ENCODE measurements around the gene ITSN2. TPM values are rescaled to one million over a fixed set of nuclear protein-coding genes. Genes with fewer than 3 reads are reported as not detected.

ITSN2 gene
- total RNA-seq, 1 experiment from 2014 or later = 126 TPM

DNA sequence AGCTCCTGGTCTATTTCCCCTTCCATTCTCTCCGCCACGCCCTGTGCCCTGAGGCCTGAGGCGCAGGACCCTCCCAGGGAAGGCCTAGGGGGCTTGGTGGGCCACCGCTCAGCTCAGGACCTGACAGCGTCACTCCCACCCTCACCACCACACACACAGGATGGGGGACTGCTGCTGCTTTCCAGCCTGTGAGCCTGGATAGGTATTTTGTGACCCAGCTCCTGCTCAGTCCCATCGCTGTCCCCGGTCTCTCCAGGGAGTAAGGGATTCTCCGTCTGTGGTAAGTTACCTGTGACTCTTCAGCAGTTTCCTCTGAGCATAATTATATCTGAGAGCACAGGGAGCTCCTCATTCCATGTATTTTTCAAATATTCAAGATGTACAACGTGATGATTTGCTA lies 169.2 kb downstream of the ITSN2 start:
- Histone ChIP-seq H3K79me2 (ENCODE audit: low read length) (no peaks in the 10 kb centered on the region), H3K27me3 (ENCODE audit: low read length) (no peaks in the 10 kb centered on the region), H3K4me1 (ENCODE audit: low read length) (no peaks in the 10 kb centered on the region), H3K36me3 (ENCODE audit: insufficient read depth, low read length) (no peaks in the 10 kb centered on the region), H3K9me2 (replicated peaks; ENCODE audit: insufficient read depth, low read length) (no peaks in the 10 kb centered on the region), H4K20me1 (ENCODE audit: insufficient read depth, low read depth, low read length) (no peaks in the 10 kb centered on the region), H3K9me3 (ENCODE audit: low read length) (no peaks in the 10 kb centered on the region), H3K9ac (ENCODE audit: low read length) (no peak overlapping the region), H3K4me2 (ENCODE audit: low read depth, low read length, poor library complexity, severe bottlenecking) (no peak overlapping the region), H3K27ac (ENCODE audit: low read length) (no peak overlapping the region), H3K4me3 (ENCODE audit: low read length) (no peak overlapping the region), H2AFZ (ENCODE audit: low read length) (no peak overlapping the region)
- no peak for DNase-seq

DNA sequence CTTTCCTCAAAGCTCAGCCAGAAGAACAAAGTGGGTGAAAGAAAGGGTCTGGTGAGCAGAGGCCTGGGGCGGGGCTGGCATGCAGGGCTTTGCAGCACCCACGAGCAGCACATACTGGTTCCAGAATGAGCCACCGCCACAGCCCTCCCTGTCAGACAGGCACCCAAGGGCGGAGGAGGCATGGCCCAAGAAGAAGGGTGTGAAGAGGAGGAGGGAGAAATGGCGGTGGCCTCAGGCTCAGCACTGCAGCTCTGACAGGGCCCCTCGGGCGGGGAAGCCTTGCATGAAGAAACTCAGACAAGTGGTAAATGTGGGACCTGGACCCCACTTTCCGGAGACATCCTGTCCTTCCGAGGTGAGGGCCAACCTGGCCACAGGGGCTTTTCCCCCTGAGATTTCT lies 169.8 kb downstream of the ITSN2 start:
- H3K4me3 ChIP-seq (ENCODE audit: low read length) = no peak overlapping the region
- no peaks in the 10 kb centered on the region for H3K36me3 ChIP-seq (ENCODE audit: insufficient read depth, low read length)
- H3K4me1 ChIP-seq (ENCODE audit: low read length) = no peaks in the 10 kb centered on the region
- no peak overlapping the region for H2AFZ ChIP-seq (ENCODE audit: low read length)
- H3K9me3 ChIP-seq (ENCODE audit: low read length) = no peaks in the 10 kb centered on the region
- no peak overlapping the region for H3K9ac ChIP-seq (ENCODE audit: low read length)
- DNase-seq = no peak
- H3K9me2 ChIP-seq (replicated peaks; ENCODE audit: insufficient read depth, low read length) = no peaks in the 10 kb centered on the region
- no peaks in the 10 kb centered on the region for H3K27me3 ChIP-seq (ENCODE audit: low read length)
- H3K27ac ChIP-seq (ENCODE audit: low read length) = no peak overlapping the region
- H3K79me2 ChIP-seq (ENCODE audit: low read length) = no peaks in the 10 kb centered on the region
- H4K20me1 ChIP-seq (ENCODE audit: insufficient read depth, low read depth, low read length) = no peaks in the 10 kb centered on the region
- no peak overlapping the region for H3K4me2 ChIP-seq (ENCODE audit: low read depth, low read length, poor library complexity, severe bottlenecking)

DNA sequence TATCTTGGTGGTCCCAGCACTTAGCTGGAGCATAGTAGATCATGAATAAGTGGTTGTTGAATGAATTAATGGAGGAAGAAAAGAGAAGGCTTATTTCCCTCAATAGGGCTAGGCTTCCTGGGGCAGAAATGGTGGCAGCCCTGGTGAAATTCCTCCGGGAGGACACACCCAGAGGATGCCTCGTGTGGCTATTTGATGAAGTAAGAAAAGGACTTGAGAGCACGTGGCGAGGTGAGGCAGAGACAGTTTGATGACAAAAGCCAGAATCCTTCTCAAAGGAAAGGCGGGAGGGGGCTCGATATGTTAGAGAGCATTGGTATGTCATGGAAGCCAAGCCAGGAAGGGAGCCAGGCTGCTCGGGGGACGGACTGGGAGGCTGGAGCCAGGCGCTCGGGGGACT lies 170.8 kb downstream of the ITSN2 start:
- H2AFZ ChIP-seq (ENCODE audit: low read length) = no peak overlapping the region
- H3K9me2 ChIP-seq (replicated peaks; ENCODE audit: insufficient read depth, low read length) = no peaks in the 10 kb centered on the region
- H3K9me3 ChIP-seq (ENCODE audit: low read length) = no peaks in the 10 kb centered on the region
- no peaks in the 10 kb centered on the region for H3K27me3 ChIP-seq (ENCODE audit: low read length)
- no peaks in the 10 kb centered on the region for H3K79me2 ChIP-seq (ENCODE audit: low read length)
- H3K4me2 ChIP-seq (ENCODE audit: low read depth, low read length, poor library complexity, severe bottlenecking) = no peak overlapping the region
- no peak overlapping the region for H3K27ac ChIP-seq (ENCODE audit: low read length)
- DNase-seq = no peak
- H3K4me1 ChIP-seq (ENCODE audit: low read length) = no peaks in the 10 kb centered on the region
- no peak overlapping the region for H3K4me3 ChIP-seq (ENCODE audit: low read length)
- no peaks in the 10 kb centered on the region for H3K36me3 ChIP-seq (ENCODE audit: insufficient read depth, low read length)
- no peak overlapping the region for H3K9ac ChIP-seq (ENCODE audit: low read length)
- no peaks in the 10 kb centered on the region for H4K20me1 ChIP-seq (ENCODE audit: insufficient read depth, low read depth, low read length)

DNA sequence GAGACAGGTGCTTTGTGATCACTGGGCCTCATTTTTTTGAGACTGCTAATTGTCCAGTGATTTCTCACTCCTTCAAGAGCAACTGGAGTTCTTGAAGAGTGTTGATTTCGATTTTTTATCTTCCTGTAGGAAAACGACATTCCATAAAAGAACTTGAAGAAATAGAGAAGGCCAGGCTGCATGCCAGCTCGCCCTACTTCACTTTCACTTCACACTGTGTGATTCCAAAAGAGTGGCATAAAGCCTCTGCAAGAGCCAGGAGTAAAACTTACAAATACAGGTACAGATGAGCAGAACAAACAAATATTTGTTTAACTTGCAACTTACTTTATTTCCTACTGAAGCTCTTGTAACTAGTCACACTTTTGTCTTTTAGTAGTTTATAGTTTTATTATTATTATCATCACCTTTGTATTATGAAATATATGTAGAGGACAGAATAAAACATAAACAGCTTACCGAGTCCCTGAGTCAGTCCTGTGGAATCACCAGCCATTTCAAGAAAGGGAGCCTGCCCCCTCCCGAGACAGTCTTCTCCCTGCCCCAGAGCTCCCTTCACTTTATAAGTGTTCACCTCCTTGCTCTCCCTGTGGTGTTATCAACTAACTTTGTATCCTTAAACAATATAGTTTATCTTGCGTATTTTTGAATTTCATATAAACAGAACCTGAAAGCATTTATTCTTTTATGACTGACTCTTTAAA lies 176.8 kb downstream of the ITSN2 start:
- Histone ChIP-seq H3K27ac (ENCODE audit: low read length) (no peak overlapping the region), H3K36me3 (ENCODE audit: insufficient read depth, low read length) (no peaks in the 10 kb centered on the region), H3K27me3 (ENCODE audit: low read length) (no peaks in the 10 kb centered on the region), H2AFZ (ENCODE audit: low read length) (no peak overlapping the region), H3K9ac (ENCODE audit: low read length) (no peak overlapping the region), H3K79me2 (ENCODE audit: low read length) (no peaks in the 10 kb centered on the region), H3K9me3 (ENCODE audit: low read length) (no peaks in the 10 kb centered on the region), H3K4me2 (ENCODE audit: low read depth, low read length, poor library complexity, severe bottlenecking) (no peak overlapping the region), H3K4me3 (ENCODE audit: low read length) (no peak overlapping the region), H3K9me2 (replicated peaks; ENCODE audit: insufficient read depth, low read length) (no peaks in the 10 kb centered on the region), H4K20me1 (ENCODE audit: insufficient read depth, low read depth, low read length) (no peaks in the 10 kb centered on the region), H3K4me1 (ENCODE audit: low read length) (no peaks in the 10 kb centered on the region)
- no peak for DNase-seq

DNA sequence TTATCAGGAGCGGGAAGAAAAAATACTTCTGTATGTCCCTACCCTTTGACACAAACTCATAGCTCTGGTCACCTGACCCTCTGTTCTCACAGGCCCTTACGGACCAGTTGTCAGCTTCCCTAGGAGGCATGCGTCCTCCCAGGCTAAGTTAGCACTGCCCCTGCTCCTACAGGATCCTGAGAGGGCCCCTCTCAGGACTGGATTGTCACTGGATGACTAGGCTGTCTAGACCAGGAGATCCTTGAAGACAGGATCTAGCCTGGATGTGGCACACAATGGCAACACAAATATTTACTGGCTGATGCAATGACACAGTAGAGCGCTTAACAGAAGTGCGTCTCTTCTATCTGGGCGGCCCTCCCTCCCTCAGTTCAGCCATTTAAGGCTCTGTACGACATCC lies 177.8 kb downstream of the ITSN2 start:
- Histone ChIP-seq H3K36me3 (ENCODE audit: insufficient read depth, low read length) (no peaks in the 10 kb centered on the region), H3K27ac (ENCODE audit: low read length) (no peak overlapping the region), H3K9me2 (replicated peaks; ENCODE audit: insufficient read depth, low read length) (no peaks in the 10 kb centered on the region), H3K9ac (ENCODE audit: low read length) (no peak overlapping the region), H2AFZ (ENCODE audit: low read length) (no peak overlapping the region), H4K20me1 (ENCODE audit: insufficient read depth, low read depth, low read length) (no peaks in the 10 kb centered on the region), H3K4me1 (ENCODE audit: low read length) (no peaks in the 10 kb centered on the region), H3K79me2 (ENCODE audit: low read length) (no peaks in the 10 kb centered on the region), H3K9me3 (ENCODE audit: low read length) (no peaks in the 10 kb centered on the region), H3K4me3 (ENCODE audit: low read length) (no peak overlapping the region), H3K27me3 (ENCODE audit: low read length) (no peaks in the 10 kb centered on the region), H3K4me2 (ENCODE audit: low read depth, low read length, poor library complexity, severe bottlenecking) (no peak overlapping the region)
- DNase-seq = no peak

DNA sequence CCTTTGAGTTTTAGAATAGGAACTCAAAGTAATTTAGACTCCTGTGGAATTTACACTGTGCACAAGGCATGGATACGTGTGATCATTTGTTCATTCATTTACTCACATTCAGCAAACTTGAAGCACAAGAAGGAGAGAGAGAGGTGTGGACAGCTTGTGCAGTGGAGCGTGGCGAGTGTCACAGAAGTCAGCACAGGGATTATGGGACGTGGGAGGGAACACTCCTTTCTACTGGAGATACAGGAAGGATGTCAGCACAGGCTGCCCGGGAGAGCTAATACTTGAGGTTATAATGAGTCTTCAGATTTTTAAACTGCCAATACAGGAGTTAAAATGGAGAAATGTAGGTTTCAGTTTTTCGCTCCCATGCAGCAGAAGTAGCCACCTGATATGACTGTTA lies 178.5 kb downstream of the ITSN2 start:
- Histone ChIP-seq H3K36me3 (ENCODE audit: insufficient read depth, low read length) (no peaks in the 10 kb centered on the region), H3K9ac (ENCODE audit: low read length) (no peak overlapping the region), H4K20me1 (ENCODE audit: insufficient read depth, low read depth, low read length) (no peaks in the 10 kb centered on the region), H3K27ac (ENCODE audit: low read length) (no peak overlapping the region), H3K79me2 (ENCODE audit: low read length) (no peaks in the 10 kb centered on the region), H3K27me3 (ENCODE audit: low read length) (no peaks in the 10 kb centered on the region), H3K4me3 (ENCODE audit: low read length) (no peak overlapping the region), H3K4me2 (ENCODE audit: low read depth, low read length, poor library complexity, severe bottlenecking) (no peak overlapping the region), H2AFZ (ENCODE audit: low read length) (no peak overlapping the region), H3K9me2 (replicated peaks; ENCODE audit: insufficient read depth, low read length) (no peaks in the 10 kb centered on the region), H3K4me1 (ENCODE audit: low read length) (no peaks in the 10 kb centered on the region), H3K9me3 (ENCODE audit: low read length) (no peaks in the 10 kb centered on the region)
- DNase-seq = no peak

DNA sequence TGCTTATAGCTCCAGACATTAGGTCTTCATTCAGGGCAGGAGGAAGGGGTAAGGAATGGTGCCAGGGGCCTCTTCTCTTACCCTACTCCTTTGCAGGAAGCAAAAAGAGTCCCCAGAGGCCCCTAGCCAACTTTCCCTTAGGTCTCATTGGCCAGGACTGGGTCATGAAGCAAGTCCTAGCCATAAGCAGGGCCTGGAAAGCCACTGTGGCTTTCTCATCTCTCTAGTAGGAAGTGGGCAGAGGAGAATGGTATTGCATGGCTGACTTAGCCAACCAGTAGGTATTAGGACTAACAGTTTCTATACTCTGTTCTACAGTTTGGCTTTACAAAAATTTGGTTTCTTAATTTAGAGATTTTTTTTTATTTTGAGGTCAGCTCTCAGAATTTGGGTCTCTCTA lies 180.7 kb downstream of the ITSN2 start:
- Histone ChIP-seq H3K36me3 (ENCODE audit: insufficient read depth, low read length) (no peaks in the 10 kb centered on the region), H3K79me2 (ENCODE audit: low read length) (no peaks in the 10 kb centered on the region), H3K4me3 (ENCODE audit: low read length) (no peak overlapping the region), H3K9me2 (replicated peaks; ENCODE audit: insufficient read depth, low read length) (no peaks in the 10 kb centered on the region), H3K9ac (ENCODE audit: low read length) (no peak overlapping the region), H3K27me3 (ENCODE audit: low read length) (no peaks in the 10 kb centered on the region), H3K4me2 (ENCODE audit: low read depth, low read length, poor library complexity, severe bottlenecking) (no peak overlapping the region), H3K27ac (ENCODE audit: low read length) (no peak overlapping the region), H3K4me1 (ENCODE audit: low read length) (no peaks in the 10 kb centered on the region), H3K9me3 (ENCODE audit: low read length) (no peaks in the 10 kb centered on the region), H4K20me1 (ENCODE audit: insufficient read depth, low read depth, low read length) (no peaks in the 10 kb centered on the region), H2AFZ (ENCODE audit: low read length) (no peak overlapping the region)
- DNase-seq = no peak

DNA sequence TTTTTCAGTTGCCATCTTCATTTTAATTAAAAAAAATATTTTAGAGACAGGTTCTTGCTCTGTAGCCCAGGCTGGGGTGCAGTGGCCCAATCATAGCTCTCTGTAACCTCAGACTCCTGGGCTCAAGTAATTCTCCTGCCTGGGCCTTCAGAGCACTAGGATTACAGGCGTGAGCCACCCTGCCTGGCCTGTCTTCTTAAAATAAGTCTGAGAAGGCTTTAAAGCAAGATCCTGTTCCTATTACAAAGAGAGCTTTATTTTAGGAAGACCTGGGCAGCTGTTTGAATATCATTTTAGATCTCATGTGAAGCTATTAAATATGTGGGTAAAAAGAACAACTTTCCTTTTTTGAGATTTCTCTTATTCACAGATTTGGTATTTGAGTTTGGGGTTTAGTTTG lies 184.0 kb downstream of the ITSN2 start:
- H3K9me2 ChIP-seq (replicated peaks; ENCODE audit: insufficient read depth, low read length) = no peaks in the 10 kb centered on the region
- H3K4me2 ChIP-seq (ENCODE audit: low read depth, low read length, poor library complexity, severe bottlenecking) = no peak overlapping the region
- no peak overlapping the region for H3K27ac ChIP-seq (ENCODE audit: low read length)
- no peaks in the 10 kb centered on the region for H3K36me3 ChIP-seq (ENCODE audit: insufficient read depth, low read length)
- H3K79me2 ChIP-seq (ENCODE audit: low read length) = no peaks in the 10 kb centered on the region
- H3K27me3 ChIP-seq (ENCODE audit: low read length) = no peaks in the 10 kb centered on the region
- no peak overlapping the region for H2AFZ ChIP-seq (ENCODE audit: low read length)
- DNase-seq = no peak
- H4K20me1 ChIP-seq (ENCODE audit: insufficient read depth, low read depth, low read length) = no peaks in the 10 kb centered on the region
- H3K9me3 ChIP-seq (ENCODE audit: low read length) = no peaks in the 10 kb centered on the region
- no peak overlapping the region for H3K4me3 ChIP-seq (ENCODE audit: low read length)
- H3K4me1 ChIP-seq (ENCODE audit: low read length) = no peaks in the 10 kb centered on the region
- no peak overlapping the region for H3K9ac ChIP-seq (ENCODE audit: low read length)

Data from Karpas-422 (cell line).